Endothelial cell (in vitro differentiated cells): Measurements from ENCODE around the gene PDIA6. TPM values are rescaled to one million over a fixed set of nuclear protein-coding genes. Genes with fewer than 3 reads are reported as not detected.

Source experiments
- DNase-seq: peaks from one replicate; pipeline ENCODE4 v3.0.0; 2021; ENCODE audit warnings: low spot score
- H3K27ac Mint-ChIP-seq: one replicate; pipeline ENCODE4 v1.8.0; 2021; ENCODE audit warnings: mixed read lengths, inconsistent platforms; ENCODE audit not compliant: unreplicated experiment
- H3K27me3 Mint-ChIP-seq: one replicate; pipeline ENCODE4 v1.8.0; 2021; ENCODE audit warnings: mild to moderate bottlenecking, moderate library complexity, mixed read lengths, inconsistent platforms; ENCODE audit not compliant: unreplicated experiment
- H3K36me3 Mint-ChIP-seq: one replicate; pipeline ENCODE4 v1.8.0; 2021; ENCODE audit warnings: mild to moderate bottlenecking, low read depth, mixed read lengths, inconsistent platforms; ENCODE audit not compliant: unreplicated experiment
- H3K4me1 Mint-ChIP-seq: one replicate; pipeline ENCODE4 v1.8.0; 2021; ENCODE audit warnings: mild to moderate bottlenecking, mixed read lengths, inconsistent platforms; ENCODE audit not compliant: unreplicated experiment
- H3K4me3 Mint-ChIP-seq: one replicate; pipeline ENCODE4 v1.8.0; 2021; ENCODE audit warnings: mild to moderate bottlenecking, mixed read lengths, inconsistent platforms; ENCODE audit not compliant: unreplicated experiment
- H3K9me3 Mint-ChIP-seq: one replicate; pipeline ENCODE4 v1.8.0; 2021; ENCODE audit warnings: mixed read lengths, inconsistent platforms; ENCODE audit not compliant: unreplicated experiment
- CTCF ChIP-seq: fragments of 200-600 bp; sonication (generic); IDR thresholded peaks from one replicate; pipeline ENCODE4 v1.5.0; 2021; ENCODE audit warnings: antibody characterized with exemption; ENCODE audit not compliant: unreplicated experiment
- total RNA-seq: library from RNA; stranded (reverse); fragmentation: NEBNext Ultra II Directional; extraction: Animal tissue kit (Norgen Biotek cat#: 25700); gene quantifications from one replicate; pipeline ENCODE4 v1.2.1, GENCODE V29; 2021; ENCODE audit not compliant: unreplicated experiment

Gene PDIA6
- total RNA-seq, 1 donor from 2014 or later, result 292 TPM

DNA sequence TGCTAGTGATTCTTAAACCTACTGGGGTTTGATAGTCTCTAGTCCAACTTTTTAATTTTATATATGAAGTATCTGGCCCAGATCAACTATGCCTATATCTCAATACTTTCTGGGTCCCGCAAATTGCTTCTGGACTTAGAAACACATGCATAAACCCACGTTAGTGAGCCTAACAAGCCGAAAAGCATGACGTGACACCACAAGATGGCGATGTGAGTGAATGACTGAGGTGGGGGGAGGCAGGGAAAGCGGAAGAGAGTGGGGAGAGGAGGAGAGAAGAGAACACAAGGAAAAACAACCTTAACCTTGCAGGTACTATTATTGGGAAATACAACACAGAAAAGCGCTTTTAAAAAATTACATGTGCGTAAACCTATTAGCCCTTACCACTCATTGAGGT lies 13.8 kb downstream of the PDIA6 start:
- DNase-seq, result no peak
- Mint-ChIP-seq H3K9me3 (no peaks in the 10 kb centered on the region), H3K27ac (no peak overlapping the region), H3K36me3 (peaks cover 18% of the 10 kb centered on the region), H3K4me1 (no peaks in the 10 kb centered on the region), H3K4me3 (no peak overlapping the region), H3K27me3 (no peaks in the 10 kb centered on the region)
- no peak for TF ChIP-seq CTCF

DNA sequence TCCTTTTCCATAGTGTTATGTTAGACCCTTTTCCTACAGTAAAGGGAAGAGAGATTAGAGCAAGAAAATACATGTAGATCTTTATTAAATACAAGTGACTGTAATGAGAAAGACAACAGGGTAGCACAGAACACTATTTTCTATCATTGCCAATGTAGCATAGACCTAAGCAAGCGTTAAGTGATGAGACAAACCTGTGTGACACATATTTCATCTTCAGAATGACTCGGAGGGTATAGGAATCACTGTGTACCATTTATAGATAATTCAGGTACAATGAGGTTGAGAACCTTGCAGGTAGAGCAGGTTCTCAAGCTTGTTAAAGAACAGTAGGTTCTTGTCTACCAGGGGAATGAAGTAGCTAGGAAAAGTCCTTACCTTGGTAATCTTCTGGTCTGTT lies 15.9 kb downstream of the PDIA6 start:
- Mint-ChIP-seq H3K36me3 (peaks cover 27% of the 10 kb centered on the region), H3K4me3 (peak overlapping the region; percentile 5), H3K9me3 (no peaks in the 10 kb centered on the region), H3K4me1 (no peaks in the 10 kb centered on the region), H3K27ac (no peak overlapping the region), H3K27me3 (no peaks in the 10 kb centered on the region)
- DNase-seq, result no peak
- no peak for TF ChIP-seq CTCF

- H3K27me3 Mint-ChIP-seq, result no peaks in the 10 kb centered on the region
- H3K9me3 Mint-ChIP-seq, result no peaks in the 10 kb centered on the region
- DNase-seq, result no peak
- TF ChIP-seq CTCF, result no peak
- no peaks in the 10 kb centered on the region for H3K4me1 Mint-ChIP-seq
- H3K27ac Mint-ChIP-seq, result no peak overlapping the region
- peaks cover 36% of the 10 kb centered on the region for H3K36me3 Mint-ChIP-seq
- H3K4me3 Mint-ChIP-seq, result peak overlapping the region; percentile 19
These were observed 17.0 kb downstream of the PDIA6 start for GRCh38 chr2:10795508-10796046.

GRCh38 chr2:10794876-10795275 lies 17.7 kb downstream of the PDIA6 start:
- H3K4me3 Mint-ChIP-seq, result no peak overlapping the region
- no peaks in the 10 kb centered on the region for H3K9me3 Mint-ChIP-seq
- H3K4me1 Mint-ChIP-seq, result no peaks in the 10 kb centered on the region
- TF ChIP-seq CTCF, result no peak
- H3K27ac Mint-ChIP-seq, result no peak overlapping the region
- H3K27me3 Mint-ChIP-seq, result no peaks in the 10 kb centered on the region
- H3K36me3 Mint-ChIP-seq, result peaks cover 42% of the 10 kb centered on the region
- no peak for DNase-seq

- H3K27me3 Mint-ChIP-seq, result no peaks in the 10 kb centered on the region
- no peak overlapping the region for H3K4me3 Mint-ChIP-seq
- no peaks in the 10 kb centered on the region for H3K9me3 Mint-ChIP-seq
- no peaks in the 10 kb centered on the region for H3K4me1 Mint-ChIP-seq
- no peak overlapping the region for H3K27ac Mint-ChIP-seq
- H3K36me3 Mint-ChIP-seq, result peaks cover 44% of the 10 kb centered on the region
- no peak for TF ChIP-seq CTCF
- no peak for DNase-seq
These were observed 18.8 kb downstream of the PDIA6 start for GRCh38 chr2:10793816-10794215.
